ENCODE measurements around the gene CAB39.

DNA sequence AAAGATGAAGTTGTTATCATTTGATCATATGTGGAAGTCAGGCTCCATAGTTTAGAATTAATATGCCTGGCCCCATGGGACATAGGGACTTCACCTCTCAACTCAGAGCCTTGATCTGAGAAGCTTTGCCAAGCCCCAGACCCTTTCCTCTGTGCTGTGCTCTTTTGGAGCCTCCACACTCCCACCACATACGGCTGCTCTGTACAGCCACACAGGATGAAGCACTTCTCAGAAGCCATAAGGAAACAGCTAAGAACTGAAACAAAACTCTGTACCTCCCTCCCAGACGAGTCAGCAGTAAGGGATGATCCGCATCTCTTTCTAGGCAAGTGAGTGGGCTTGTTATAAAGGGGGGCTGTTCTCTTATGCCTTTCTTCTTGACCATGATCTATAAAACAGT lies 66.5 kb downstream of the CAB39 start:
- TF ChIP-seq, protein P1, sequence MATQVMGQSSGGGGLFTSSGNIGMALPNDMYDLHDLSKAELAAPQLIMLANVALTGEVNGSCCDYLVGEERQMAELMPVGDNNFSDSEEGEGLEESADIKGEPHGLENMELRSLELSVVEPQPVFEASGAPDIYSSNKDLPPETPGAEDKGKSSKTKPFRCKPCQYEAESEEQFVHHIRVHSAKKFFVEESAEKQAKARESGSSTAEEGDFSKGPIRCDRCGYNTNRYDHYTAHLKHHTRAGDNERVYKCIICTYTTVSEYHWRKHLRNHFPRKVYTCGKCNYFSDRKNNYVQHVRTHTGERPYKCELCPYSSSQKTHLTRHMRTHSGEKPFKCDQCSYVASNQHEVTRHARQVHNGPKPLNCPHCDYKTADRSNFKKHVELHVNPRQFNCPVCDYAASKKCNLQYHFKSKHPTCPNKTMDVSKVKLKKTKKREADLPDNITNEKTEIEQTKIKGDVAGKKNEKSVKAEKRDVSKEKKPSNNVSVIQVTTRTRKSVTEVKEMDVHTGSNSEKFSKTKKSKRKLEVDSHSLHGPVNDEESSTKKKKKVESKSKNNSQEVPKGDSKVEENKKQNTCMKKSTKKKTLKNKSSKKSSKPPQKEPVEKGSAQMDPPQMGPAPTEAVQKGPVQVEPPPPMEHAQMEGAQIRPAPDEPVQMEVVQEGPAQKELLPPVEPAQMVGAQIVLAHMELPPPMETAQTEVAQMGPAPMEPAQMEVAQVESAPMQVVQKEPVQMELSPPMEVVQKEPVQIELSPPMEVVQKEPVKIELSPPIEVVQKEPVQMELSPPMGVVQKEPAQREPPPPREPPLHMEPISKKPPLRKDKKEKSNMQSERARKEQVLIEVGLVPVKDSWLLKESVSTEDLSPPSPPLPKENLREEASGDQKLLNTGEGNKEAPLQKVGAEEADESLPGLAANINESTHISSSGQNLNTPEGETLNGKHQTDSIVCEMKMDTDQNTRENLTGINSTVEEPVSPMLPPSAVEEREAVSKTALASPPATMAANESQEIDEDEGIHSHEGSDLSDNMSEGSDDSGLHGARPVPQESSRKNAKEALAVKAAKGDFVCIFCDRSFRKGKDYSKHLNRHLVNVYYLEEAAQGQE (IDR thresholded peaks at IDR 0.05; ENCODE audit: insufficient replicate concordance, low read depth), result no peak
- TF ChIP-seq, protein P2, sequence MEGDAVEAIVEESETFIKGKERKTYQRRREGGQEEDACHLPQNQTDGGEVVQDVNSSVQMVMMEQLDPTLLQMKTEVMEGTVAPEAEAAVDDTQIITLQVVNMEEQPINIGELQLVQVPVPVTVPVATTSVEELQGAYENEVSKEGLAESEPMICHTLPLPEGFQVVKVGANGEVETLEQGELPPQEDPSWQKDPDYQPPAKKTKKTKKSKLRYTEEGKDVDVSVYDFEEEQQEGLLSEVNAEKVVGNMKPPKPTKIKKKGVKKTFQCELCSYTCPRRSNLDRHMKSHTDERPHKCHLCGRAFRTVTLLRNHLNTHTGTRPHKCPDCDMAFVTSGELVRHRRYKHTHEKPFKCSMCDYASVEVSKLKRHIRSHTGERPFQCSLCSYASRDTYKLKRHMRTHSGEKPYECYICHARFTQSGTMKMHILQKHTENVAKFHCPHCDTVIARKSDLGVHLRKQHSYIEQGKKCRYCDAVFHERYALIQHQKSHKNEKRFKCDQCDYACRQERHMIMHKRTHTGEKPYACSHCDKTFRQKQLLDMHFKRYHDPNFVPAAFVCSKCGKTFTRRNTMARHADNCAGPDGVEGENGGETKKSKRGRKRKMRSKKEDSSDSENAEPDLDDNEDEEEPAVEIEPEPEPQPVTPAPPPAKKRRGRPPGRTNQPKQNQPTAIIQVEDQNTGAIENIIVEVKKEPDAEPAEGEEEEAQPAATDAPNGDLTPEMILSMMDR (IDR thresholded peaks at IDR 0.05; ENCODE audit: insufficient read depth, low read length), result no peak
- TF ChIP-seq POLR2AphosphoS5 (IDR thresholded peaks at IDR 0.05; ENCODE audit: low read depth), result no peak
